Lung (tissue), 12 donors: ENCODE measurements around the gene LRRC58. TPM values are rescaled to one million over a fixed set of nuclear protein-coding genes. Genes with fewer than 3 reads are reported as not detected.
"Not testable (repeated sequence)": the region's sequence is repeated elsewhere in the genome, so short reads cannot be mapped to it uniquely, and the experiment has no call there.

Experiments
- ATAC-seq: fragments of 200-7000 bp; cut with Tn5 transposase; one replicate; pipeline ENCODE4 v1.9.1; 2020; ENCODE audit warnings: moderate number of reproducible peaks; ENCODE audit not compliant: insufficient read depth, low FRiP score
- DNase-seq, 3 donors: peaks; one replicate each; pipeline ENCODE4 v3.0.0-alpha.2; 2013 to 2017
- H3K27ac ChIP-seq, 2 donors: one replicate each; pipeline ENCODE4 v1.5.1; 2013; ENCODE audit warnings: mild to moderate bottlenecking in 2 of 2, moderate library complexity in 2 of 2, control low read depth in 1 of 2, inconsistent platforms in 1 of 2, low read depth in 1 of 2, low read length in 1 of 2
- H3K27me3 ChIP-seq, 3 donors: one replicate each; pipeline ENCODE4 v1.5.1; 2013; ENCODE audit warnings: low read length in 2 of 3; ENCODE audit not compliant: control insufficient read depth in 3 of 3, insufficient read depth in 3 of 3
- H3K36me3 ChIP-seq, 4 donors: one replicate each; pipeline ENCODE4 v1.5.1; 2013; ENCODE audit warnings: low read length in 4 of 4, mild to moderate bottlenecking in 1 of 4, moderate library complexity in 1 of 4; ENCODE audit not compliant: control insufficient read depth in 4 of 4, insufficient read depth in 4 of 4
- H3K4me1 ChIP-seq, 5 donors: one replicate each; pipeline ENCODE4 v1.5.1; 2013; ENCODE audit warnings: low read length in 5 of 5, mild to moderate bottlenecking in 2 of 5, moderate library complexity in 1 of 5; ENCODE audit not compliant: control insufficient read depth in 5 of 5, insufficient read depth in 5 of 5
- H3K4me3 ChIP-seq: one replicate; pipeline ENCODE4 v1.5.1; 2013; ENCODE audit warnings: mild to moderate bottlenecking, control low read depth, moderate library complexity
- H3K9ac ChIP-seq, 2 donors: one replicate each; pipeline ENCODE4 v1.5.1; 2013; ENCODE audit warnings: low read length in 2 of 2, control low read depth in 1 of 2; ENCODE audit not compliant: insufficient read depth in 1 of 2
- H3K9me3 ChIP-seq, 4 donors: one replicate each; pipeline ENCODE4 v1.5.1; 2013; ENCODE audit warnings: low read length in 3 of 4, mild to moderate bottlenecking in 1 of 4, moderate library complexity in 1 of 4; ENCODE audit not compliant: control insufficient read depth in 4 of 4, insufficient read depth in 3 of 4
- CTCF ChIP-seq: IDR thresholded peaks from 2 replicates; pipeline ENCODE4 v1.5.1; 2012; ENCODE audit warnings: mild to moderate bottlenecking; ENCODE audit errors: control extremely low read depth, extremely low read depth
- WGBS, 2 donors: extraction: QIAGEN DNeasy Blood & Tissue Kit; methylation state at CpG; one replicate each; pipeline ENCODE4 v1.1.7; 2013; 5-methylcytosine and 5-hydroxymethylcytosine counted together
- polyA plus RNA-seq, 2 donors: library from polyadenylated mRNA; stranded (reverse); fragments of 200-250 nt; gene quantifications; one replicate each; pipeline ENCODE4 v1.2.1, GENCODE V29; 2013
- total RNA-seq, 2 donors: library from RNA; depleted of rRNA in 1 of 2; stranded (reverse); fragments of >200 nt in 1 of 2; gene quantifications; one replicate each; pipeline ENCODE4 v1.2.1, GENCODE V29; 2014 to 2021
- donor health status: control.
- donor health status: control.
- donor health status: Bipolar disorder and iron deficiency.
- donor health status: healthy.
- donor health status: DM: yes; HTN: yes; CAD: no.

Gene LRRC58
- total and polyA plus RNA-seq, 4 donors, result 5.0 to 40.9 (median 13.8) TPM

GRCh38 chr3:120300971-120301370, 48.2 kb downstream of the LRRC58 start:
- Histone ChIP-seq H3K36me3 (no peaks in the 10 kb centered on the region), H3K27me3 (no peaks in the 10 kb centered on the region), H3K27ac (no peak overlapping the region), H3K4me1 (no peaks in the 10 kb centered on the region), H3K4me3 (no peak overlapping the region), H3K9me3 (no peaks in the 10 kb centered on the region), H3K9ac (no peak overlapping the region)
- ATAC-seq (no peak), DNase-seq (no peak)
- 68 to 82% methylated on average over 3 of the region's 3 CpGs for WGBS, 2 donors
- TF ChIP-seq CTCF, result no peak

GRCh38 chr3:120299403-120299802, 49.8 kb downstream of the LRRC58 start:
- Histone ChIP-seq H3K9me3 (peaks cover 0 to 3% (median 0%) of the 10 kb centered on the region in 4 donors), H3K9ac (no peak overlapping the region), H3K36me3 (no peaks in the 10 kb centered on the region), H3K27me3 (no peaks in the 10 kb centered on the region), H3K4me1 (no peaks in the 10 kb centered on the region), H3K27ac (no peak overlapping the region), H3K4me3 (no peak overlapping the region)
- ATAC-seq, result no peak
- DNase-seq, result no peak
- no peak for TF ChIP-seq CTCF

GRCh38 chr3:120298996-120299395, 50.2 kb downstream of the LRRC58 start:
- no peaks in the 10 kb centered on the region for H3K36me3 ChIP-seq
- DNase-seq, result no peak
- no peaks in the 10 kb centered on the region for H3K4me1 ChIP-seq
- H3K27ac ChIP-seq, result no peak overlapping the region
- H3K27me3 ChIP-seq, result no peaks in the 10 kb centered on the region
- H3K9ac ChIP-seq, result no peak overlapping the region
- H3K9me3 ChIP-seq, result peaks cover 0 to 3% (median 0%) of the 10 kb centered on the region in 4 donors
- no peak for ATAC-seq
- no peak for TF ChIP-seq CTCF
- no peak overlapping the region for H3K4me3 ChIP-seq

- WGBS, 2 donors, result 69 to 75% methylated on average over 2 of the region's 2 CpGs
- not testable (repeated sequence) for DNase-seq, ATAC-seq
These were observed 57.6 kb downstream of the LRRC58 start for GRCh38 chr3:120291552-120291951.

More at GRCh38 chr3:120291552-120291951, 57.6 kb downstream of the LRRC58 start:
- H3K4me1 ChIP-seq, H3K36me3 ChIP-seq, H3K27me3 ChIP-seq, H3K27ac ChIP-seq, H3K9ac ChIP-seq, H3K4me3 ChIP-seq, H3K9me3 ChIP-seq: not testable (repeated sequence)
